ENCODE data around the gene U2AF1L4.

U2AF1L4 gene

GRCh38 chr19:35776102-35776788 lies 31.0 kb upstream of the U2AF1L4 start:
- Histone ChIP-seq H3K4me3 (ENCODE audit: low read length) (peak overlapping the region; percentile 72), H3K4me2 (ENCODE audit: low read length) (peak overlapping the region; percentile 52), H3F3A (ENCODE audit: control insufficient read depth, insufficient read depth) (no peaks in the 10 kb centered on the region; the same call in 1 of the 2 replicates), H3K9me3 (ENCODE audit: control insufficient read depth, insufficient read depth, low read length) (no peaks in the 10 kb centered on the region), H3K9me2 (replicated peaks; ENCODE audit: control insufficient read depth, low read length) (no peaks in the 10 kb centered on the region), H3K36me3 (ENCODE audit: control insufficient read depth, low read length) (no peaks in the 10 kb centered on the region), H4K20me1 (ENCODE audit: control insufficient read depth, insufficient read depth, low read depth, low read length) (no peaks in the 10 kb centered on the region), H3K27ac (ENCODE audit: low read depth, low read length) (no peak overlapping the region), H3K4me1 (ENCODE audit: control insufficient read depth, low read length) (peaks cover 15% of the 10 kb centered on the region), H3K27me3 (ENCODE audit: control insufficient read depth, low read length) (no peaks in the 10 kb centered on the region), H3K79me2 (ENCODE audit: control insufficient read depth, low read length) (peaks cover 5% of the 10 kb centered on the region; the same call in 1 of the 2 replicates)
- TF ChIP-seq CTCF (IDR thresholded peaks at IDR 0.05; ENCODE audit: low read depth, low read length, poor library complexity, severe bottlenecking) = no peak
- no peak for TF ChIP-seq EZH2phosphoT487 (IDR thresholded peaks at IDR 0.05; ENCODE audit: borderline replicate concordance, low read length)

GRCh38 chr19:35775298-35776101 lies 30.3 kb upstream of the U2AF1L4 start, which contains the start of gene ARHGAP33:
Gene ARHGAP33, plus strand, starts transcription at chr19:35775564. Its CDS starts 95 bp downstream, at chr19:35775659.
- H3K4me2 ChIP-seq (ENCODE audit: low read length) = peak within 1 kb of the TSS; percentile 62
- H3K79me2 ChIP-seq (ENCODE audit: control insufficient read depth, low read length) = peaks cover 5% of the 10 kb centered on the region; the same call in 1 of the 2 replicates
- peaks cover 15% of the 10 kb centered on the region for H3K4me1 ChIP-seq (ENCODE audit: control insufficient read depth, low read length)
- H3K9me2 ChIP-seq (replicated peaks; ENCODE audit: control insufficient read depth, low read length) = no peaks in the 10 kb centered on the region
- H3K4me3 ChIP-seq (ENCODE audit: low read length) = peak within 1 kb of the TSS; percentile 72
- H3K9me3 ChIP-seq (ENCODE audit: control insufficient read depth, insufficient read depth, low read length) = no peaks in the 10 kb centered on the region
- no peaks in the 10 kb centered on the region for H4K20me1 ChIP-seq (ENCODE audit: control insufficient read depth, insufficient read depth, low read depth, low read length)
- no peak within 1 kb of the TSS for H3K27ac ChIP-seq (ENCODE audit: low read depth, low read length)
- H3K36me3 ChIP-seq (ENCODE audit: control insufficient read depth, low read length) = no peaks in the 10 kb centered on the region
- H3K27me3 ChIP-seq (ENCODE audit: control insufficient read depth, low read length) = no peaks in the 10 kb centered on the region
- TF ChIP-seq CTCF (IDR thresholded peaks at IDR 0.05; ENCODE audit: low read depth, low read length, poor library complexity, severe bottlenecking) (no peak), EZH2phosphoT487 (IDR thresholded peaks at IDR 0.05; ENCODE audit: borderline replicate concordance, low read length) (no peak)
- H3F3A ChIP-seq (ENCODE audit: control insufficient read depth, insufficient read depth) = peaks cover 2% of the 10 kb centered on the region; the same call in 1 of the 2 replicates

- peaks cover 2% of the 10 kb centered on the region; the same call in 1 of the 2 replicates for H3F3A ChIP-seq (ENCODE audit: control insufficient read depth, insufficient read depth)
- H3K36me3 ChIP-seq (ENCODE audit: control insufficient read depth, low read length) = no peaks in the 10 kb centered on the region
- H3K79me2 ChIP-seq (ENCODE audit: control insufficient read depth, low read length) = peaks cover 5% of the 10 kb centered on the region; the same call in 1 of the 2 replicates
- H3K4me2 ChIP-seq (ENCODE audit: low read length) = peak overlapping the region; percentile 62
- H3K4me3 ChIP-seq (ENCODE audit: low read length) = peak overlapping the region; percentile 72
- TF ChIP-seq EZH2phosphoT487 (IDR thresholded peaks at IDR 0.05; ENCODE audit: borderline replicate concordance, low read length) (no peak), CTCF (IDR thresholded peaks at IDR 0.05; ENCODE audit: low read depth, low read length, poor library complexity, severe bottlenecking) (no peak)
- H4K20me1 ChIP-seq (ENCODE audit: control insufficient read depth, insufficient read depth, low read depth, low read length) = no peaks in the 10 kb centered on the region
- peaks cover 15% of the 10 kb centered on the region for H3K4me1 ChIP-seq (ENCODE audit: control insufficient read depth, low read length)
- H3K27ac ChIP-seq (ENCODE audit: low read depth, low read length) = no peak overlapping the region
- H3K9me2 ChIP-seq (replicated peaks; ENCODE audit: control insufficient read depth, low read length) = no peaks in the 10 kb centered on the region
- H3K9me3 ChIP-seq (ENCODE audit: control insufficient read depth, insufficient read depth, low read length) = no peaks in the 10 kb centered on the region
- no peaks in the 10 kb centered on the region for H3K27me3 ChIP-seq (ENCODE audit: control insufficient read depth, low read length)
Observed at GRCh38 chr19:35775046-35775297, 29.8 kb upstream of the U2AF1L4 start.
